Stimulated activated CD8-positive, alpha-beta memory T cell treated with anti-CD3 and anti-CD28 coated beads, Interleukin-7, amount 100 ng/mL, for 4 hours (primary cell): ENCODE measurements around the gene FAM184B.
"Not testable (repeated sequence)": the region's sequence is repeated elsewhere in the genome, so short reads cannot be mapped to it uniquely, and the experiment has no call there.

Experiments
- DNase-seq, 2 donors: peaks; one replicate each; pipeline ENCODE4 v3.0.0-alpha.2; 2020; ENCODE audit warnings: low read depth in 2 of 2

The FAM184B gene

GRCh38 chr4:17684648-17685047 lies 96.8 kb downstream of the FAM184B start:
- not testable (repeated sequence) for DNase-seq

DNA sequence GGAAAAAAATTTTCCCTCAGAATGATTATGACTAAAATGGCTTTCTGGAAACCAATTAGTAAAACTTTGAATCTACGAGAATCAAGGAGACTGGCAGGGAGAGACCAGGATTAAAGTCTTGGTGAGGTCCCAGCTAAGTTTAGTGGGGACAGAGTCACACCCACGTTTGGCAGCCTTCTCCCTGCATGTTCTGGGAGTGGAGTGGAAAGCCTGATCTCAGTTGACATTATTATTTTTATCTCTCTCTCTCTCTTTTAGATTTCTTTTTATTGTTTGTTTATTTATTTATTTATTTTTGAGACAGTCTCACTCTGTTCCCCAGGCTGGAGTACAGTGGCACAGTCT lies 99.2 kb downstream of the FAM184B start:
- DNase-seq, result no peak

DNA sequence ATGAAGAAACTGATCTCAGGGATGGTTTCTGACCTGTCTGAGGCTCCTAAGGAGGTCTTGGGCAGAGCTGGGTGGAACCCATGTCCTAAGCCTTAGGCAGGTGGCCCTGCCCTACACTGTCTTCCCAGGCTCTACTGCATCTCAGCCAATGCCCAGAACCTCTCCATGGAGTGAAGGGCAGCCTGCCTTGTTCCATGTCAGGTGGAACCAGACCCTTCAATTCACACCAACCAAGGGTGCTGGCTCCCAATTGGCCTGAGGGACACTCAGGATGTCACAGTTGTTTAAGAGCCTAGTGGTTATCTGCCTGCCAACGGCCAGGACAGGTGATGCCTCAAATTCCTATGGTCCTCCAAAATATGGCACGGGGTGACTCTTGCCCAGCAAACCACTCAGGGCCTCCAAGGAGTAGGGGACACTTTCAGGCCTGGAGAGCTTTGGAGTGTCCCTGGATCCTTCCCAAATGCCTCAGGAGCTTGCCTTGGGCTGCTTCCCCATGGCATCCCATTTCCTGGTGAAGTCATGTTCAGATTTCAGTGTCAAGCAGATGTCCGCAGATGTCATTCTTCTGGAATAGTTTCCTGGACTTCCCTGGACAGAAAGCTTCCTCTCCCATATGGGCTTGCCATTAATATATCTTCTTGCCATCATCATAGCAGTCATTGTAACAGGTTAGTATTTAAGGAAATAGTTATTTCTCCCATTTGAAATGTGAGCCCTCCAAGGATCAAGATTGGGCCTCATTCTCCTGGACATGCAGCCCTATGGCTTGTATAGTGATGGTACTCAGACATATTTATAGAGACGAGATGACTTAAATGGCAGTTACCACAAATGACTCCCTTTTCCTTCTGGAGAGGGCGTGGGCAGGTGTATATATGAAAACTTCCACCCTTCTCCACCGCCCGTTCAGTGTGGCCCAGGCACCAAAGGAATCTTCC lies 99.9 kb downstream of the FAM184B start:
- no peak for DNase-seq

DNA sequence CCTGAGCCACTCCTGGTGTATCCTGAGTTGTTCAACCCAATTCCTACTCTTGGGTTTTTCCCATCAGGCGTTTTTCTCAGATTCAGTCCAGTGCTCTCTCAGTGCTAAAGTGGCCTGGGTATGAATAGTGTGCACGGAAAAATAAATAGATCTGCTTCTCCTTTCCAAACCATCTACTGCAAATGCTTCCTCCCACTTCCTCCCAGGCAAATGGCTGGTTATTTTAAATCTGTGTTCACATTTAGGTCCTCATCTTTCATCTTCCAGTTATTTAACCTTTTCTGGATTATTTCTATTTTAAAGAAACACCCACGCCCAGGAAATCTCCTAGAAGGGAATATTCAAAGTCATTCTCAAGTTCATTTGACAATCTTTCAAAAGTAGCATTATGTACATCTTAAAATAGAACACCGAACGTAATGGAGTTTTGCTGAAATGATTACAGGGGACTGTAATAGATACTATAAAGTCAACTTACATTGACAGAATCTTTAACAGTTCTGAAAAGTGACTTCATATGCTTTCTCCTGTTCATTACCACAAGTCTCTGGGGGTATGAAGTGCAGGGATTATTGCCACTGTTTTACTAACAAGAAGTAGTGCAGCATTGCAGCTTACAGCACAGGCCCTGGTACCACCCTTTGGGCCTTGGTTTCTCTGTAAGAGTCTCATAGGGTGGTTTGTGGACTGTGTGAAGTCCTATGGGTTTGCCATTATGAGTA lies 100.7 kb downstream of the FAM184B start:
- DNase-seq, result no peak

GRCh38 chr4:17670423-17670822 lies 111.0 kb downstream of the FAM184B start:
- no peak for DNase-seq

DNA sequence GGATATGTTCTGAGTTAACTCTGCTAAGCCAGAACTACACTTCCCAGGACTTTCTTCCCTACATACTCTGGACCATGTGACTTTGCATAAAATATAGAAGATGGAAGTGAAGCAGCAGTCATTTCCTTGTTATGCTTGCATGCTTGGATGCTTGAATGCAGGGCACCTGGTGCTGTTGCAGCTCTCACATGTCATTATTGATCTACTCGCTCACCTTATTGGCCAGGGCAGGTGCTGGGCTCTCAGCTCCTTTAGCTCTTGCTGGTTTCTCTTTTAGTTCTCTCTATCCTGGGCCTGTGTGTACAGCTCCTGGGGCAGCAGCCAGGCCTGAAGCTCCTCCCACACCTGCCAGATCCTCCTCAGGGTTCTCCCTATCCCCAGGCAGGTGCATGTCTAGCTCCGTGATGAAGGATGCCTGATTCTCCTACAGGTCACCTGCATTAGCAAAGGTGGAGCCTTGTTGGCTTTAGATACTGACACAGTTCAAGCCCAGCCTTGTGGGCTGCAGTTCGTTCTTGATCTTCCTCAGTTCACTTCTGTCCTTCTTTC lies 113.7 kb downstream of the FAM184B start:
- no peak for DNase-seq

GRCh38 chr4:17667253-17667652 lies 114.2 kb downstream of the FAM184B start:
- DNase-seq, result no peak

DNA sequence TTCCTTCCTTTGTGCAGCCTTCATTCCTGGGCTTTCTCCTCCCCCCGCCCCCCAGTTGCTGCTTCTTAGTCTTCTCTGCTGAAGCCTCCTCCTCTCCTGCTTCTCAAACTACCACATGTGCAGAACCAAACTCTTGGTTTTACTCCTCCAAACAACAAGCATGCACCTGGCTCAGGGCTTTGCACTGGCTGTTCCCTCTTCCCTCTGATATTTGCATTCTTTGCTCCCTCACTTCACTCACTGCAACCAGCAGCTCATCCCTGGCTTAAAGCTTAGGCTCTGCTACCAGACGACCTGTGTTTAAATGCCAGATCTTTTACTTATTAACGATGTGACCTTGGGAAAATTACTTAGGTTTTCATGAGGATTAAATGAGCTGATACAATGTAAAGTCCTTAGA lies 115.6 kb downstream of the FAM184B start:
- no peak for DNase-seq

DNA sequence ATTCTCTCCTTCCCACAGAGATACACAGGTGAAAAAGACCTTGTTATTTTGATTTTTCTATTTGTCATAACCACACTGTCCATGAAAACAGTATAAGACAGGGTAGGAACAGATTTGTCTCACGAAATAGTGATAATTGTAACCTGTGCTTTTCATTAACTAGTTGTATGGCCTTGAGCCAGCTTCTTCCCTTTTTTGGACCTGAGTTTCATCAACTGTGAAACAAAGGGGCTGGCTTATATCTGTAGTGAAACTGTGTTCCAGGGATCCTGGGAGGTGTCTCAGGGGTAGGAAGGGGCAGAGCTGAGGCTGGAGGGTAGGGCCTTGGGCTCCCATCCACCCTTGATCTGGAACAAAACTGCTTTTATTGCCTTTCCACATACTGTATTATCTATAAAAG lies 116.1 kb downstream of the FAM184B start:
- no peak for DNase-seq

GRCh38 chr4:17664755-17665154 lies 116.7 kb downstream of the FAM184B start:
- no peak for DNase-seq

DNA sequence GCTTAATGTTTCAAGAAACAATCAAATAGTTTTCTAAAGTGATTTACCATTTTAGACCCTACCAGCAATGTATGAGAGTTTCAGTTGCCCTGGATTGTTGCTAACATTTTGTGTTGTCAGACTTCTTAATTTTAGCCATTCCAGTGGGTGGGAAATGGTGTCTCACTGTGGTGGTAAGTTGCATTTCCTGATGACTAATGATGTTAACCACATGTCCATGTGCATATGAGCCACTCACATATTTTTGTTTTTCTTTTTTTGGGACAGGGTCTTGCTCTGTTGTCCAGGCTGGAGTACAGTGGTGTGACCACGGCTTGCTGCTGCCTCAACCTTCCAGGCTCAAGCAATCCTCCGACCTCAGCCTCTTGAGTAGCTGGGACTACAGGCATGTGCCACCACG lies 118.7 kb downstream of the FAM184B start:
- DNase-seq, result no peak

GRCh38 chr4:17659196-17659595 lies 122.2 kb downstream of the FAM184B start:
- not testable (repeated sequence) for DNase-seq

GRCh38 chr4:17657849-17658248 lies 123.6 kb downstream of the FAM184B start:
- no peak for DNase-seq

GRCh38 chr4:17657090-17657489 lies 124.3 kb downstream of the FAM184B start:
- DNase-seq, result no peak

GRCh38 chr4:17654701-17655100 lies 126.7 kb downstream of the FAM184B start:
- no peak for DNase-seq

- DNase-seq, result no peak
Measured at GRCh38 chr4:17650406-17650805, 131.0 kb downstream of the FAM184B start.

DNA sequence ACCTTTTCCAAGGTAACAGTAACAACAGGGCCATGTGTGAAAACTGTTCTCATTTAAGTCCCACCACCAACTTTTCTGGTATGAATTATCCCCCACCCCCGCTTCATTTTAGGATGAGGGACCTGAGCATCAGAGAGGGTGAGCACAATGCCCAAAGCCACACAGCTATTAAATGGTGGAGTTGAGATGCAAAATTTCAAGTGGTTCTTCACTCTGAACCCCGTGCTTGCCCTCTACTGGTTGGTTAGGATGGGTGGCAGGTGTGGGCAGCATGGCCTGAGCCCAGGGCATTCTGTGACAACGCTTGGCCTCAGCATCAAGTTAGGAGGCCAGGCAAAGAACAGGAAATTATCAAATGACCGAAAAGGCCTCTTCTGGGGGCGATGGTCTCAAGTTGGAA lies 133.5 kb downstream of the FAM184B start:
- DNase-seq, result no peak

DNA sequence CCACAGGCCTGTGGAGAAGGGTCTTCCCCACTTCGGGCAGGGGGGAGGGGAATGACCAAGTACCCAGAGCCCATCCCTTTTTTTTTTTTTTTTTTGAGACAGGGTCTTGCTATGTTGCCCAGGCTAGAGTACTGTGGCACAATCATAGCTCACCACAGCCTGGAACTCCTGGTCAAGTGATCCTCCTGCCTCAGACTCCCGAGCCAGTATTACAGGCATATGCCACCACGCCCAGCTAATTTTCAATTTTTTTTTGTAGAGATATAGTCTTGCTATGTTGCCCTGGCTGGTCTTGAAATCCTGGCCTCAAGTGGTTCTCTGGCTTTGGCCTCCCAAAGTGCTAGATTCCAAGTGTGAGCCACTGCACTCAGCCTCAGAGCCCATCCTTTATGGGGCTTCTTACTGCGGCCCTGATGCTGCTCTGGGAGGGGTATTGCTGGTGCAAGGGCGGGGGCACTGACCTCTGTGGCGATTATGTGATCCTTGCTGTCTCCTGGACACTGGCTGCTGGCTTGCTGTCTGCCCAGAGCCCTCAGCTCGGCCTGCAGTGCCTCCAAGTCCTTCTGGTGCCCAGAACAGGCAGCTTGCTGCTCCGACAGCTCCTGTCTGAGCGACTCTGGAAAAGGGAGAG lies 134.1 kb downstream of the FAM184B start:
- no peak for DNase-seq

- DNase-seq, result no peak
Measured at GRCh38 chr4:17646693-17647092, 134.7 kb downstream of the FAM184B start.

GRCh38 chr4:17642398-17642783 lies 139.0 kb downstream of the FAM184B start:
- no peak for DNase-seq

- DNase-seq, result no peak
Measured at GRCh38 chr4:17639136-17639535, 142.3 kb downstream of the FAM184B start.
